H9 (cell line): ENCODE measurements around the gene HDLBP. TPM values are rescaled to one million over a fixed set of nuclear protein-coding genes. Genes with fewer than 3 reads are reported as not detected.

Experiments
- DNase-seq: peaks from one replicate; pipeline ENCODE4 v3.0.0-alpha.2; 2017
- H2AFZ ChIP-seq: one replicate; pipeline ENCODE4 v1.6.1; 2013; ENCODE audit warnings: mild to moderate bottlenecking, low read length, control low read depth, moderate library complexity
- H2AK5ac ChIP-seq: 2 replicates; pipeline ENCODE4 v1.6.1; 2013; ENCODE audit warnings: low read length, control low read depth, mixed read lengths; ENCODE audit not compliant: insufficient read length
- H2BK120ac ChIP-seq: one replicate; pipeline ENCODE4 v1.6.1; 2013; ENCODE audit warnings: low read depth, mild to moderate bottlenecking, low read length, control low read depth, inconsistent platforms; ENCODE audit not compliant: poor library complexity, severe bottlenecking
- H2BK12ac ChIP-seq: 2 replicates; pipeline ENCODE4 v1.6.1; 2013; ENCODE audit warnings: low read length, control low read depth, mixed read lengths, low read depth; ENCODE audit not compliant: insufficient read length
- H2BK15ac ChIP-seq: 2 replicates; pipeline ENCODE4 v1.6.1; 2013; ENCODE audit warnings: low read depth, low read length, control low read depth
- H2BK20ac ChIP-seq: one replicate; pipeline ENCODE4 v1.6.1; 2013; ENCODE audit warnings: low read depth, mild to moderate bottlenecking, low read length, control low read depth, inconsistent platforms; ENCODE audit not compliant: poor library complexity, severe bottlenecking
- H2BK5ac ChIP-seq: 2 replicates; pipeline ENCODE4 v1.6.1; 2013; ENCODE audit warnings: low read length, control low read depth, mixed read lengths; ENCODE audit not compliant: insufficient read length
- H3K14ac ChIP-seq: 2 replicates; pipeline ENCODE4 v1.6.1; 2013; ENCODE audit warnings: low read length, control low read depth; ENCODE audit not compliant: insufficient read depth
- H3K18ac ChIP-seq: 2 replicates; pipeline ENCODE4 v1.6.1; 2013; ENCODE audit warnings: low read depth, mild to moderate bottlenecking, mixed read lengths, low read length, control low read depth; ENCODE audit not compliant: insufficient read length
- H3K23ac ChIP-seq: 2 replicates; pipeline ENCODE4 v1.6.1; 2013; ENCODE audit warnings: low read length, control low read depth, mixed read lengths, low read depth; ENCODE audit not compliant: insufficient read length
- H3K23me2 ChIP-seq: 2 replicates; pipeline ENCODE4 v1.6.1; 2013; ENCODE audit warnings: low read depth, mild to moderate bottlenecking, mixed read lengths, low read length, control low read depth; ENCODE audit not compliant: insufficient read length, poor library complexity, severe bottlenecking
- H3K27ac ChIP-seq: 2 replicates; pipeline ENCODE4 v1.5.1; 2013; ENCODE audit warnings: low read length, control low read depth, mixed read lengths, low read depth; ENCODE audit not compliant: insufficient read length
- H3K27me3 ChIP-seq: 2 replicates; pipeline ENCODE4 v1.6.1; 2013; ENCODE audit warnings: low read length, control low read depth, inconsistent platforms; ENCODE audit not compliant: insufficient read depth
- H3K4ac ChIP-seq: 2 replicates; pipeline ENCODE4 v1.6.1; 2013; ENCODE audit warnings: low read depth, mild to moderate bottlenecking, control low read depth, inconsistent platforms, low read length, moderate library complexity
- H3K4me1 ChIP-seq: 2 replicates; pipeline ENCODE4 v1.6.1; 2013; ENCODE audit warnings: low read length, control low read depth, inconsistent platforms; ENCODE audit not compliant: insufficient read depth
- H3K4me2 ChIP-seq: 2 replicates; pipeline ENCODE4 v1.6.1; 2013; ENCODE audit warnings: low read length, control low read depth, mixed read lengths; ENCODE audit not compliant: insufficient read length, insufficient read depth
- H3K56ac ChIP-seq: 2 replicates; pipeline ENCODE4 v1.6.1; 2013; ENCODE audit warnings: low read depth, mild to moderate bottlenecking, mixed read lengths, low read length, control low read depth; ENCODE audit not compliant: insufficient read length
- H3K79me1 ChIP-seq: 2 replicates; pipeline ENCODE4 v1.6.1; 2013; ENCODE audit warnings: low read depth, mild to moderate bottlenecking, moderate library complexity, low read length, control low read depth, inconsistent platforms; ENCODE audit not compliant: insufficient read depth, poor library complexity, severe bottlenecking
- H3K79me2 ChIP-seq: 2 replicates; pipeline ENCODE4 v1.6.1; 2013; ENCODE audit warnings: low read length, control low read depth, inconsistent platforms; ENCODE audit not compliant: insufficient read depth
- H3K9ac ChIP-seq: 2 replicates; pipeline ENCODE4 v1.6.1; 2013; ENCODE audit warnings: low read length, control low read depth, mixed read lengths; ENCODE audit not compliant: insufficient read length; ENCODE audit errors: extremely low read depth
- H3K9me3 ChIP-seq: one replicate; pipeline ENCODE4 v1.6.1; 2013; ENCODE audit warnings: low read depth, low read length, inconsistent platforms; ENCODE audit not compliant: control insufficient read depth
- H3T11ph ChIP-seq: one replicate; pipeline ENCODE4 v1.6.1; 2013; ENCODE audit warnings: mild to moderate bottlenecking, low read length, control low read depth, inconsistent platforms
- H4K20me1 ChIP-seq: one replicate; pipeline ENCODE4 v1.6.1; 2013; ENCODE audit not compliant: control insufficient read depth, insufficient read length, insufficient read depth
- H4K5ac ChIP-seq: 2 replicates; pipeline ENCODE4 v1.6.1; 2013; ENCODE audit warnings: low read depth, mild to moderate bottlenecking, mixed read lengths, low read length, control low read depth; ENCODE audit not compliant: insufficient read length
- H4K8ac ChIP-seq: replicated peaks from 2 replicates; pipeline ENCODE4 v1.6.1; 2013; ENCODE audit warnings: low read length, control low read depth, mixed read lengths, low read depth; ENCODE audit not compliant: insufficient read length
- H4K91ac ChIP-seq: 2 replicates; pipeline ENCODE4 v1.6.1; 2013; ENCODE audit warnings: low read depth, mild to moderate bottlenecking, moderate library complexity, mixed read lengths, low read length, control low read depth; ENCODE audit not compliant: insufficient read length
- H3K27ac Mint-ChIP-seq, 3 experiments: 2 replicates in 2 of 3; 3 replicates in 1 of 3; pipeline ENCODE4 v1.8.0; 2020 to 2021; ENCODE audit warnings: mixed read lengths in 3 of 3, mild to moderate bottlenecking in 1 of 3, moderate library complexity in 1 of 3
- H3K27me3 Mint-ChIP-seq: 2 replicates; pipeline ENCODE4 v1.8.0; 2021; ENCODE audit warnings: low read depth, mild to moderate bottlenecking, moderate library complexity, mixed read lengths
- H3K36me3 Mint-ChIP-seq, 3 experiments: 2 replicates in 2 of 3; 3 replicates in 1 of 3; pipeline ENCODE4 v1.8.0; 2020 to 2021; ENCODE audit warnings: low read depth in 3 of 3, mixed read lengths in 3 of 3; ENCODE audit not compliant: insufficient read depth in 1 of 3
- H3K4me1 Mint-ChIP-seq, 2 experiments: 2 replicates each; pipeline ENCODE4 v1.8.0; 2020; ENCODE audit warnings: mixed read lengths in 2 of 2
- H3K4me3 Mint-ChIP-seq, 2 experiments: 2 replicates in 1 of 2; 3 replicates in 1 of 2; pipeline ENCODE4 v1.8.0; 2020 to 2021; ENCODE audit warnings: mild to moderate bottlenecking in 2 of 2, mixed read lengths in 2 of 2, moderate library complexity in 1 of 2
- H3K9me3 Mint-ChIP-seq, 2 experiments: 2 replicates in 1 of 2; 3 replicates in 1 of 2; pipeline ENCODE4 v1.8.0; 2020; ENCODE audit warnings: mild to moderate bottlenecking in 2 of 2, mixed read lengths in 2 of 2, moderate library complexity in 1 of 2
- WGBS: extraction: QIAGEN DNeasy Blood & Tissue Kit; methylation state at CpG from one replicate; pipeline ENCODE4 v1.1.7; 2013; ENCODE audit warnings: missing lambda C conversion rate, low lambda C conversion rate, mixed read lengths; ENCODE audit not compliant: insufficient read length; ENCODE audit errors: extremely low coverage; 5-methylcytosine and 5-hydroxymethylcytosine counted together
- total RNA-seq: library from RNA; stranded (reverse); gene quantifications from 2 replicates; pipeline ENCODE4 v1.2.1, GENCODE V29; 2021
- TF ChIP-seq, protein P1 (sequence below): fragments of 200-600 bp; sonication (generic); conservative IDR thresholded peaks from 3 replicates; pipeline ENCODE4 v1.8.0; 2021; ENCODE audit warnings: antibody characterized with exemption, mild to moderate bottlenecking

The HDLBP gene
- total RNA-seq, 1 experiment from 2014 or later = 364 TPM

DNA sequence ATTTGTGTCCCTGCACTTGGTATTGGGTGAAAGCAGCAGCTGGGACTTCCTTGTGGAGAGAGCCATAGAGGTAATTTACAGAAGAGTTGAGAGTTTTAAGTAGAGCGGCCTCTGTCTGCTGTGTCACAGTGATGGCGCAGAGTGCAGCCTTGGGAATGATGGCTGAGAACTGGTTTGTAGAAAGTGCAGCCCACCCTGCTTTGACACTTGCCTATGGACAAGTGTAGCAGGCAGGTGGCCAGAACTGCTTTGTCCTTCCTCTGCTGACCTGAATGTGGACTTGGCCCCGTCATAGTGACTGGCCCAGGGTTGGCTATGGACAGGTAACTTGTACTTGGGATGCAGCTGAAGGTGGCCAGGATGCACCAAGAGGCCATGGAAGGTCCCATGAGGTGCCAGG is 133.3 kb downstream of the HDLBP start:
- Histone ChIP-seq H2BK20ac (no peak overlapping the region), H3K27ac (no peak overlapping the region), H3K56ac (no peak overlapping the region), H2AK5ac (no peak overlapping the region), H2BK12ac (no peak overlapping the region), H3K14ac (no peak overlapping the region), H3K4me1 (no peaks in the 10 kb centered on the region), H4K20me1 (no peaks in the 10 kb centered on the region), H3K4ac (no peak overlapping the region), H3K27me3 (no peaks in the 10 kb centered on the region), H3K23me2 (no peaks in the 10 kb centered on the region), H3K9me3 (no peaks in the 10 kb centered on the region), H2BK5ac (no peak overlapping the region), H4K8ac (no peak overlapping the region), H4K91ac (no peak overlapping the region), H2BK120ac (no peak overlapping the region), H3K9ac (no peak overlapping the region), H2BK15ac (no peak overlapping the region), H3T11ph (no peak overlapping the region), H3K79me1 (no peaks in the 10 kb centered on the region), H3K79me2 (no peaks in the 10 kb centered on the region), H4K5ac (no peak overlapping the region), H3K18ac (no peak overlapping the region), H2AFZ (no peak overlapping the region), H3K4me2 (no peak overlapping the region), H3K23ac (no peak overlapping the region)
- H3K27ac Mint-ChIP-seq = no peak overlapping the region
- TF ChIP-seq, protein P1, sequence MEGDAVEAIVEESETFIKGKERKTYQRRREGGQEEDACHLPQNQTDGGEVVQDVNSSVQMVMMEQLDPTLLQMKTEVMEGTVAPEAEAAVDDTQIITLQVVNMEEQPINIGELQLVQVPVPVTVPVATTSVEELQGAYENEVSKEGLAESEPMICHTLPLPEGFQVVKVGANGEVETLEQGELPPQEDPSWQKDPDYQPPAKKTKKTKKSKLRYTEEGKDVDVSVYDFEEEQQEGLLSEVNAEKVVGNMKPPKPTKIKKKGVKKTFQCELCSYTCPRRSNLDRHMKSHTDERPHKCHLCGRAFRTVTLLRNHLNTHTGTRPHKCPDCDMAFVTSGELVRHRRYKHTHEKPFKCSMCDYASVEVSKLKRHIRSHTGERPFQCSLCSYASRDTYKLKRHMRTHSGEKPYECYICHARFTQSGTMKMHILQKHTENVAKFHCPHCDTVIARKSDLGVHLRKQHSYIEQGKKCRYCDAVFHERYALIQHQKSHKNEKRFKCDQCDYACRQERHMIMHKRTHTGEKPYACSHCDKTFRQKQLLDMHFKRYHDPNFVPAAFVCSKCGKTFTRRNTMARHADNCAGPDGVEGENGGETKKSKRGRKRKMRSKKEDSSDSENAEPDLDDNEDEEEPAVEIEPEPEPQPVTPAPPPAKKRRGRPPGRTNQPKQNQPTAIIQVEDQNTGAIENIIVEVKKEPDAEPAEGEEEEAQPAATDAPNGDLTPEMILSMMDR = no peak
- H3K36me3 Mint-ChIP-seq = peaks cover 0 to 8% (median 0%) of the 10 kb centered on the region in 3 experiments; a peak in 1 of 7 replicates
- no peaks in the 10 kb centered on the region; the same call in 1 of the 2 replicates for H3K27me3 Mint-ChIP-seq
- no CpG with 5 or more reads among the region's 3 CpGs for WGBS
- peaks cover 2 to 12% of the 10 kb centered on the region in 2 experiments; a peak in 2 of 4 replicates for H3K4me1 Mint-ChIP-seq
- DNase-seq = no peak
- H3K4me3 Mint-ChIP-seq = no peak overlapping the region
- H3K9me3 Mint-ChIP-seq = no peaks in the 10 kb centered on the region
